ENCODE results near the gene ISLR. TPM values are rescaled to one million over a fixed set of nuclear protein-coding genes. Genes with fewer than 3 reads are reported as not detected.

The ISLR gene
- total and polyA plus RNA-seq, 2 experiments from 2014 or later, result 125 to 127 TPM

DNA sequence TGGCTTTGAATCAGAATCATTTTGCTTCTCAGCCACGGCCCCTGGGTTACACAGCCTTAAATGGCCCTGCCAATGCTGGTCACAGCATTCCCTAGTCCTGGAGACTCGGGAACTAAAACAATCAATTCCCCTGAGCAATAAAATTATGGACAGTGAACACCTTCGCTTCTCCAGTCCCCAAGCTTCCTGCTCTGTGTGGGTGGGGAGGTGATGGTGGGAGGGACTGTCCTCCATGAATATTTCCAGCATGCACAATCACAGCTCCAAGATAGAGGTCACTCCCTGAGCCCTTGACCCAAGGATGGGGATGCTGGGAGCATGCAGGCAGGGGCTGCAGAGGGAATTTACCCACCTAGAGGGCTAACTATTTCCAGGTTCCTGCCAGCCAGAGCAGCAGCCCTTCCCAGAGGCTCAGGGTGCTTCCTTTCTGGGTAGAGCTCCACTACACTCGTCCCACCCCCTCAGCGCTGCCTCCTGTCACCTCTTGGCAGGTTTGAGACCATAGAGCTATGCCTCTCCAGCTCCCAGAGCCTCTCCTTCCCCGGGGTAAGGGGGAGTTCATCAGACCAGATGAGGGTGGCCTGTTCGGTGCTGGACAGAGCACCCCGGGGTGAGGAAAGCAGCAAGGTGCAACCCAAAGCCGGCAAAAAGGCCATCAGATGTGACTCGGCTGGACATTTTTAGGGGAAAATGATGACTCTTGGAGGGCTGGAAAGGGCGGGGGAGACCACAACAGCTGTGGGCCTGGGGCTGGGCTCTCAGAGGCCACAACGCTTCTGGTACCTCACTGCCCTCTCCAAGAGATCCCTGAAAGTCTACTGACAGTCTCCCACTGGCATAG, 48.1 kb downstream of the ISLR start:
- no peak for TF ChIP-seq EZH2 (IDR thresholded peaks at IDR 0.05; ENCODE audit: insufficient read depth, poor library complexity, severe bottlenecking)
- no peak for TF ChIP-seq EZH2phosphoT487 (IDR thresholded peaks at IDR 0.05; ENCODE audit: insufficient read depth, low read depth)
- DNase-seq, result no peak
- Histone ChIP-seq H3K9ac (no peak overlapping the region), H3K9me3 (ENCODE audit: low read depth) (no peaks in the 10 kb centered on the region), H2AFZ (no peak overlapping the region), H3K4me2 (ENCODE audit: unreplicated experiment) (no peak overlapping the region), H4K20me1 (ENCODE audit: insufficient read depth) (no peaks in the 10 kb centered on the region), H3K36me3 (ENCODE audit: low read depth) (no peaks in the 10 kb centered on the region), H3K4me3 (no peak overlapping the region), H3F3A (ENCODE audit: insufficient read depth) (no peaks in the 10 kb centered on the region), H3K27ac (no peak overlapping the region), H3K79me2 (ENCODE audit: insufficient read depth) (no peaks in the 10 kb centered on the region), H3K9me2 (ENCODE audit: insufficient read depth) (no peaks in the 10 kb centered on the region), H3K27me3 (replicated peaks; ENCODE audit: insufficient read depth) (no peaks in the 10 kb centered on the region; the same call in 1 of the 2 replicates), H3K4me1 (ENCODE audit: insufficient read depth) (peaks cover 4% of the 10 kb centered on the region)
- WGBS, 2 experiments (ENCODE audit: low coverage in 1 of 2, low lambda C conversion rate in 2 of 2, missing lambda C conversion rate in 2 of 2), result 42 to 48% methylated on average over 12 of the region's 12 CpGs
- in situ Hi-C loops (cut with MboI), result no loop called here

DNA sequence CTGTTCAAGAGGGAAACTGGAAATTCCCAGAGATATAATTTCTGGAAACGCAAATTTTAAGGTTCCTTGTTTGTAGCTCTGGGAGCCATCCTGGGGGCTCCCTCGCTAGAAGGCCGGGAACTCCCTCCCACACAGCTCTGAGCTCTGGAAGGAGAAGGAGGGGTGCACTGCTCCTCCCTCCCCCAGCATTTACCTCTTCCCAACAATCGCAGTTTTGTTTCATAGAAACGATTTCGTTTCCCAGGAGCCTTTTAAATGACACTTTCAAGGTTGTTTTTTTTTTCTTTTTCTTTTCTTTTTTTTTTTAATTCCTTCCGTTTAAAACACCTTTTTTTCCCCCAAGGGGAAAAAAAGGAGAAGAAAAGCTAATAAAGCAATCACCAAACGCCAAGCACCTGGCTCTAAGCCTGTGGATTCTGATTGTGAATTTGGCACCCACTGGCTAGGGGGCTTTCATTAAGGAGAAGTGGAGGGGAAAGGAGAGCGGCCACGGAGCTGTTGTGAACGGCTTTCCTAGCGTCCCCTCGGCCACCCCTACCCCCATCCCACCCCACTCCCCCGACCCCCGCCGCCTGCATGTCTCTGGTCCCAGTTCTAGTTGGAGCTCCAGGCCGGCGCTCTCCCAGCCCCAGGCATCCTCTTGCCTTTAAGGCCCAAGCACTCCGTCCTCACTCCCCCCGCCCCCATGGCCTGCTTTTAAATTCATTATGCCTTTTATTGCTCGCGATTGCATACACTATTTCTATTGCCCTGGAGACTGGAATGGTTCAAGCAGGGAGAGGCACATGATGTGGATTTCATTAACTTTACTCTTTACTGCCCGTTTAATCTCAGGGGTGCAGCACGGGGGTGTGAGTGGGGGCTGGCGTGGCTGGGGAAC, 49.0 kb downstream of the ISLR start:
- WGBS, 2 experiments (ENCODE audit: low coverage in 1 of 2, low lambda C conversion rate in 2 of 2, missing lambda C conversion rate in 2 of 2), result 36 to 40% methylated on average over 23 to 25 of the region's 25 CpGs
- Histone ChIP-seq H3K79me2 (ENCODE audit: insufficient read depth) (no peaks in the 10 kb centered on the region), H3K27ac (no peak overlapping the region), H3K27me3 (replicated peaks; ENCODE audit: insufficient read depth) (no peaks in the 10 kb centered on the region; the same call in 1 of the 2 replicates), H3K4me1 (ENCODE audit: insufficient read depth) (peaks cover 4% of the 10 kb centered on the region), H4K20me1 (ENCODE audit: insufficient read depth) (no peaks in the 10 kb centered on the region), H3F3A (ENCODE audit: insufficient read depth) (no peaks in the 10 kb centered on the region), H3K4me3 (no peak overlapping the region), H2AFZ (no peak overlapping the region), H3K9ac (no peak overlapping the region), H3K9me3 (ENCODE audit: low read depth) (no peaks in the 10 kb centered on the region), H3K9me2 (ENCODE audit: insufficient read depth) (no peaks in the 10 kb centered on the region), H3K36me3 (ENCODE audit: low read depth) (no peaks in the 10 kb centered on the region), H3K4me2 (ENCODE audit: unreplicated experiment) (no peak overlapping the region)
- DNase-seq, result no peak
- in situ Hi-C loops (cut with MboI), result no loop called here
- TF ChIP-seq EZH2phosphoT487 (IDR thresholded peaks at IDR 0.05; ENCODE audit: insufficient read depth, low read depth) (no peak), EZH2 (IDR thresholded peaks at IDR 0.05; ENCODE audit: insufficient read depth, poor library complexity, severe bottlenecking) (no peak)

DNA sequence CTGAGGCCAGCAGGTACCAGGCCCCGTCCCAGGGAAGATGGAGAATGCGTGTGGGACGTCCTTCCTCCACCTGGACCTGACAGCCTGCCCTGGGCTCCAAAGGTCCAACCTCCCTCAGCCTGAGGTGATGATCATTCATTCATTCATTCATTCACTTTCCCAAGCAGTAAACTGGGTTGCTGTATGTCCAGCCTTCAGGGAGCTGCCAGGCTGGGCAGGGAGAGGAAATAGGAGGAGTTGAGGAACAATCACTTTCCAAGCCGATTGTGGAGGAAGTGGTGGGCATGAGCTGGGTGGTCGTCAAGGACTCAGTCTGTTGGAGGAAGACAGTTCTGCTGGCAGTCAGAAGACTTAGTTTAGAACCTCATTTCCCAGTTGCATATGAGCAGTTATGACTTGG, 52.4 kb downstream of the ISLR start:
- Histone ChIP-seq H3K9ac (no peak overlapping the region), H4K20me1 (ENCODE audit: insufficient read depth) (no peaks in the 10 kb centered on the region), H3K4me2 (ENCODE audit: unreplicated experiment) (no peak overlapping the region), H3K9me2 (ENCODE audit: insufficient read depth) (no peaks in the 10 kb centered on the region), H3K79me2 (ENCODE audit: insufficient read depth) (no peaks in the 10 kb centered on the region), H2AFZ (no peak overlapping the region), H3K9me3 (ENCODE audit: low read depth) (no peaks in the 10 kb centered on the region), H3K4me1 (ENCODE audit: insufficient read depth) (peaks cover 4% of the 10 kb centered on the region), H3K27me3 (replicated peaks; ENCODE audit: insufficient read depth) (no peaks in the 10 kb centered on the region; the same call in 1 of the 2 replicates), H3K4me3 (no peak overlapping the region), H3K27ac (no peak overlapping the region), H3F3A (ENCODE audit: insufficient read depth) (no peaks in the 10 kb centered on the region), H3K36me3 (ENCODE audit: low read depth) (no peaks in the 10 kb centered on the region)
- in situ Hi-C loops (cut with MboI), result no loop called here
- WGBS, 2 experiments (ENCODE audit: low coverage in 1 of 2, low lambda C conversion rate in 2 of 2, missing lambda C conversion rate in 2 of 2), result 78 to 79% methylated on average over 5 of the region's 5 CpGs
- DNase-seq, result no peak
- TF ChIP-seq EZH2phosphoT487 (IDR thresholded peaks at IDR 0.05; ENCODE audit: insufficient read depth, low read depth), result no peak

Small RNA genes within 50 kb of the gene (small RNA-seq; reads per million reads assigned to genes)
- gene RF00017 (ENCODE audit: low read depth, low replicate concordance), result not detected

Other genes starting within 250 kb of the ISLR start
- gene LOXL1, start 247.2 kb upstream of the ISLR start, total RNA-seq (2014; rRNA removed; shearing (Covaris generic)), result 534 and 540 TPM in 2 replicates
- gene LOXL1, start 247.2 kb upstream of the ISLR start, polyA plus RNA-seq (2016; fragmentation: Nextera tagmentation; extraction: Ambion mirVana), result 396 and 401 TPM in 2 replicates
- gene STOML1, start 181.4 kb upstream of the ISLR start, total RNA-seq (2014; rRNA removed; shearing (Covaris generic)), result 27.8 and 43.9 TPM in 2 replicates
- 26.9 and 27.2 TPM in 2 replicates for gene STOML1, start 181.4 kb upstream of the ISLR start, polyA plus RNA-seq (2016; fragmentation: Nextera tagmentation; extraction: Ambion mirVana)
- gene PML, start 179.0 kb upstream of the ISLR start, total RNA-seq (2014; rRNA removed; shearing (Covaris generic)), result 55.3 and 74.7 TPM in 2 replicates
- gene PML, start 179.0 kb upstream of the ISLR start, polyA plus RNA-seq (2016; fragmentation: Nextera tagmentation; extraction: Ambion mirVana), result 52.9 and 58.0 TPM in 2 replicates
- not detected in 2 replicates for gene GOLGA6A, start 91.2 kb upstream of the ISLR start, total RNA-seq (2014; rRNA removed; shearing (Covaris generic))
- not detected in 2 replicates for gene GOLGA6A, start 91.2 kb upstream of the ISLR start, polyA plus RNA-seq (2016; fragmentation: Nextera tagmentation; extraction: Ambion mirVana)
- gene ISLR2, start 43.1 kb upstream of the ISLR start, total RNA-seq (2014; rRNA removed; shearing (Covaris generic)), result not detected in 2 replicates
- gene ISLR2, start 43.1 kb upstream of the ISLR start, polyA plus RNA-seq (2016; fragmentation: Nextera tagmentation; extraction: Ambion mirVana), result 0.20 TPM in 1 of 2 replicates, not detected in the other
- gene STRA6, start 29.1 kb downstream of the ISLR start, total RNA-seq (2014; rRNA removed; shearing (Covaris generic)), result not detected in 2 replicates
- 0.22 TPM in 1 of 2 replicates, not detected in the other for gene STRA6, start 29.1 kb downstream of the ISLR start, polyA plus RNA-seq (2016; fragmentation: Nextera tagmentation; extraction: Ambion mirVana)
- gene CCDC33, start 62.6 kb downstream of the ISLR start, total RNA-seq (2014; rRNA removed; shearing (Covaris generic)), result not detected in 2 replicates
- not detected in 2 replicates for gene CCDC33, start 62.6 kb downstream of the ISLR start, polyA plus RNA-seq (2016; fragmentation: Nextera tagmentation; extraction: Ambion mirVana)
- 0.25 and 0.32 TPM in 2 replicates for gene CYP11A1, start 193.9 kb downstream of the ISLR start, total RNA-seq (2014; rRNA removed; shearing (Covaris generic))
- 1.2 and 1.9 TPM in 2 replicates for gene CYP11A1, start 193.9 kb downstream of the ISLR start, polyA plus RNA-seq (2016; fragmentation: Nextera tagmentation; extraction: Ambion mirVana)